DND-41 (cell line): ENCODE measurements around the gene ZNF593.

Source experiments
- CTCF ChIP-seq: IDR thresholded peaks from 2 replicates; pipeline ENCODE4 v1.5.1; 2012; ENCODE audit warnings: borderline replicate concordance, low read length, moderate library complexity, mild to moderate bottlenecking; ENCODE audit not compliant: poor library complexity, severe bottlenecking; ENCODE audit errors: extremely low read depth
- EZH2 ChIP-seq: IDR thresholded peaks from 3 replicates; pipeline ENCODE4 v1.6.1; 2012; ENCODE audit warnings: borderline replicate concordance, low read depth, mild to moderate bottlenecking, moderate library complexity, low read length, inconsistent platforms; ENCODE audit not compliant: severe bottlenecking

DNA sequence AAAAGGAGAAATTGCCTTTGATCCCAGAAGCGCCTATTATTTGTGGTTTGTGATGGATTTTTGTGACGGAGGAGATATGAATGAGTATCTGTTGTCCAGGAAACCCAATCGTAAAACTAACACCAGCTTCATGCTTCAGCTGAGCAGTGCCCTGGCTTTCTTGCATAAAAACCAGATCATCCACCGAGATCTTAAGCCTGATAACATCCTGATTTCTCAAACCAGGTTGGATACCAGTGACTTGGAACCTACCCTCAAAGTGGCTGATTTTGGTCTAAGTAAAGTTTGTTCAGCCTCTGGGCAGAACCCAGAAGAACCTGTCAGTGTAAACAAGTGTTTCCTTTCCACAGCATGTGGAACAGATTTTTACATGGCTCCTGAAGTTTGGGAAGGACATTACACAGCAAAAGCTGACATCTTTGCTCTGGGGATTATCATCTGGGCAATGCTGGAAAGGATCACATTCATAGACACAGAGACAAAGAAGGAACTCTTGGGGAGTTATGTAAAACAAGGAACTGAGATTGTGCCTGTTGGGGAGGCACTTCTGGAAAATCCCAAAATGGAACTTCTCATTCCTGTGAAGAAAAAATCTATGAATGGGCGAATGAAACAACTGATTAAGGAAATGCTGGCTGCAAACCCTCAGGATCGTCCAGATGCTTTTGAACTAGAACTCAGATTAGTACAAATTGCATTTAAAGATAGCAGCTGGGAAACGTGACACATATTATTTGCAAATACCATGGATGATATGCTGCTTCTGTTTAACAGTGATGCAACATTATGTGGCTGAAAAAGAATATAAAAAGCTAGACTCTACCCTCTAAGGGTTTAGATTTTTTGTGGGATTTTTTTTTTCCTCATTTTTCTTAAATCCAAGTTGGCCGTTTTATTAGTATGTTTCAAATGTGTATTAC lies 47.6 kb upstream of the ZNF593 start:
- TF ChIP-seq CTCF (no peak), EZH2 (no peak)
